GM12875 (cell line): ENCODE data around the gene PLXDC1.

Experiments used
- H3K4me3 ChIP-seq: one replicate; pipeline ENCODE4 v1.5.1; 2011; ENCODE audit warnings: low read depth, low read length, control low read depth
- CTCF ChIP-seq: IDR thresholded peaks from 2 replicates; pipeline ENCODE4 v1.5.1; 2011; ENCODE audit warnings: low read depth, mild to moderate bottlenecking, control low read depth, inconsistent platforms, low read length, moderate library complexity, borderline replicate concordance; ENCODE audit not compliant: insufficient read depth

Gene PLXDC1

GRCh38 chr17:39090908-39091665 lies 60.4 kb downstream of the PLXDC1 start:
- no peak overlapping the region for H3K4me3 ChIP-seq
- TF ChIP-seq CTCF, result no peak

GRCh38 chr17:39090400-39090799 lies 61.0 kb downstream of the PLXDC1 start:
- H3K4me3 ChIP-seq, result no peak overlapping the region
- TF ChIP-seq CTCF, result no peak

- H3K4me3 ChIP-seq, result no peak overlapping the region
- TF ChIP-seq CTCF, result no peak
These were observed 66.9 kb downstream of the PLXDC1 start for GRCh38 chr17:39084558-39084957.

- no peak for TF ChIP-seq CTCF
These were observed 68.2 kb downstream of the PLXDC1 start for GRCh38 chr17:39083270-39083669.

GRCh38 chr17:39082482-39082881 lies 69.0 kb downstream of the PLXDC1 start:
- TF ChIP-seq CTCF, result no peak

More at GRCh38 chr17:39083270-39083669, 68.2 kb downstream of the PLXDC1 start:
- no peak overlapping the region for H3K4me3 ChIP-seq

GRCh38 chr17:39081851-39082250 lies 69.6 kb downstream of the PLXDC1 start:
- TF ChIP-seq CTCF, result no peak
- no peak overlapping the region for H3K4me3 ChIP-seq

More at GRCh38 chr17:39082482-39082881, 69.0 kb downstream of the PLXDC1 start:
- H3K4me3 ChIP-seq, result no peak overlapping the region

GRCh38 chr17:39080421-39081078 lies 70.9 kb downstream of the PLXDC1 start:
- TF ChIP-seq CTCF, result no peak
- H3K4me3 ChIP-seq, result no peak overlapping the region
